ENCODE results near the gene ASAP2. TPM values are rescaled to one million over a fixed set of nuclear protein-coding genes. Genes with fewer than 3 reads are reported as not detected.
A peak's percentile ranks its signal among the peaks of the same experiment; 100 is the strongest.

The ASAP2 gene
- total RNA-seq, 1 donor from 2014 or later: 45.6 TPM

DNA sequence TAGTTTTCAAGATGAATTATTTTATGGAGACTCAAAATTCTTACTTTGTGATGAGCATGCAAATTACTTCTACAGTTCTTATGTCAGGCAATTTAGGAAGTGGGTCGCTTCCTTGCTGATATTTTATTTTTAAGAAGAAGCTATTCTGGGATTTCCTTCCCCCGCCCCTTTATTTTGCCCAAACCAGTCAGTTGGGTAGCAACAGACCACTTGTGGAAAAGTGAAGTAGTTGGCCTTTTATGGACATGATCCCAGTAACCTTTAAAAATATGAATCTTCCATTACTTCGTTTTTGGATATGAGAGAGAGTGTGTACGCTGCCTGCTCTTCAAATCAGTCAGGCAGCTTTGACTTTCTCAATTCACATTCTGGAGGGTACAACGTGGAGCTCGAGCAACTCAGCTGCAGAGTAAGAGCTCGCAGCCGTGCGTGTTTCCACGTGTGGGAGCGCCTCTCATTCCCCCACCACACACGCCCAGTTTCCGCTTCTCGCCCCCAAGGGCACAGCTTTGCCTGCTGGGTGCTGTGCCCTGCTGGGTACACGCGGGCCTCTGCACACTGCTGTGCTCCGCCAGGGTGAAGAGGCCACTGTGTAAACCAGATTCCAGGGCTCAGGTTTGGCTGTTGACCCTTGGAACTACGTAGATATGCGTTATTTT lies 124.1 kb downstream of the ASAP2 start:
- no peak for TF ChIP-seq CTCF (conservative IDR thresholded peaks at IDR 0.05)
- Mint-ChIP-seq H3K4me1 (ENCODE audit: unreplicated experiment) (peaks cover 44% of the 10 kb centered on the region), H3K9me3 (no peaks in the 10 kb centered on the region), H3K27me3 (no peaks in the 10 kb centered on the region), H3K36me3 (peaks cover 34% of the 10 kb centered on the region), H3K27ac (no peak overlapping the region), H3K4me3 (no peak overlapping the region)
- no peak for DNase-seq (ENCODE audit: extremely low spot score, unreplicated experiment)

DNA sequence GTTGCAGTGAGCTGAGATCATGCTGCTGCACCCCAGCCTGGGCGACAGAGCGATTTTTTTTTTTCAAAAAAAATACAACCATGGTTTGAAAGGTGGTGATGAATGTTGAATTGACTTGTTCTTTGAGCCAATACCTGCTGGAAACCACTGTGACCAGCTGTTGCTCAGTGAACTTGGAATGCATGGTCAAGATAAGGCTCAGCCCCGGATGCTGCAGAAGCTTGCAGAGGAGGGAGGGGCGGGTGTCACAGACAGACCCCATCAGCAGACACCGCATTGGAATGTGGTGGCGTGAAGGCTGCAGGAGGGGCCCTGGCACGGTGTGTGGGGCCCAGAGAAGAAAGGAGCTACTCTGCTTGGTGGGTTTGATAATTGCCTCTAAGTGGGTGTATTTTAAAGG lies 125.1 kb downstream of the ASAP2 start:
- H3K36me3 Mint-ChIP-seq: peaks cover 33% of the 10 kb centered on the region
- H3K27ac Mint-ChIP-seq: peak overlapping the region; percentile 91
- no peaks in the 10 kb centered on the region for H3K9me3 Mint-ChIP-seq
- no peak for TF ChIP-seq CTCF (conservative IDR thresholded peaks at IDR 0.05)
- H3K4me1 Mint-ChIP-seq (ENCODE audit: unreplicated experiment): peaks cover 51% of the 10 kb centered on the region
- no peak for DNase-seq (ENCODE audit: extremely low spot score, unreplicated experiment)
- no peaks in the 10 kb centered on the region for H3K27me3 Mint-ChIP-seq
- no peak overlapping the region for H3K4me3 Mint-ChIP-seq

DNA sequence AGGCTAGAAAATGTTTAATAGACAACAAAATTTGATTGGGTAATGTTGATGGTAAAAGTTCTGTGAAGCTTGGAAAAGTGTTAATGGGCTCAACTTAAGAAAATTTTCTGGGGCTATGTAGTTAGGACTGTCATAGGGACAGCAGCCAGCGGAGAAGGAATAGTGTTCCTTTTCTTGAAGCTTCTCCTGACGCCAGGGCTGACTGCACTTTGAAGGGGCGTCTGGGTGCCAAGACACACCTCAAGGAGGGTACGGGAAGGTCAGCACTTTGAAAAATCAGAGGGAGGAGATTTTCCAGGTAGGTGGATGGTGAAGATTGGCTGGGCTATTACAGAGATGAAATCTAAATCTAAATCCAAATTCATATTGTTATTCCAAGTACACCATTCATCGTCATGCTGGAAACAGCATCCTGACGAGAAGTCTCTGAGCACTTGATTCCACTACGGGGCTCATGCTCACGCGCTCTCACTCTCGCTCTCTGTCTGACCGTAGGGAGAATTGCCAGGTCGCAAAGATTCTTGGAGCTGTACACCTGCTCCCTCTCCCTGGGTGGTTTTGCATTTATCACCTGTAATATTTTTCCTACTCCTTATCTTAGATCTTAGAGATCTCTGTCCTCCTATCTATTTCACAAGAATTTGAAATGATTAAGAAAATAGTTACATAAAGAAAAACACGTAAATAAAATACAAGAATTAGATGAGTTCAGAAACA lies 125.7 kb downstream of the ASAP2 start:
- Mint-ChIP-seq H3K4me1 (ENCODE audit: unreplicated experiment) (peaks cover 57% of the 10 kb centered on the region), H3K9me3 (no peaks in the 10 kb centered on the region), H3K27ac (peak overlapping the region; percentile 91), H3K4me3 (no peak overlapping the region), H3K36me3 (peaks cover 33% of the 10 kb centered on the region), H3K27me3 (no peaks in the 10 kb centered on the region)
- TF ChIP-seq CTCF (conservative IDR thresholded peaks at IDR 0.05): no peak
- no peak for DNase-seq (ENCODE audit: extremely low spot score, unreplicated experiment)

GRCh38 chr2:9332853-9333245 lies 126.2 kb downstream of the ASAP2 start:
- Mint-ChIP-seq H3K9me3 (no peaks in the 10 kb centered on the region), H3K27ac (peak overlapping the region; percentile 91), H3K4me1 (ENCODE audit: unreplicated experiment) (peaks cover 59% of the 10 kb centered on the region), H3K4me3 (no peak overlapping the region), H3K27me3 (no peaks in the 10 kb centered on the region), H3K36me3 (peaks cover 30% of the 10 kb centered on the region)
- no peak for TF ChIP-seq CTCF (conservative IDR thresholded peaks at IDR 0.05)
- DNase-seq (ENCODE audit: extremely low spot score, unreplicated experiment): no peak

- peak overlapping the region; percentile 57 for H3K4me3 Mint-ChIP-seq
- peak overlapping the region; percentile 91 for H3K27ac Mint-ChIP-seq
- peak; percentile 72 for TF ChIP-seq CTCF (conservative IDR thresholded peaks at IDR 0.05)
- H3K9me3 Mint-ChIP-seq: no peaks in the 10 kb centered on the region
- H3K36me3 Mint-ChIP-seq: peaks cover 33% of the 10 kb centered on the region
- H3K4me1 Mint-ChIP-seq (ENCODE audit: unreplicated experiment): peaks cover 60% of the 10 kb centered on the region
- peak; percentile 72 for DNase-seq (ENCODE audit: extremely low spot score, unreplicated experiment)
- H3K27me3 Mint-ChIP-seq: no peaks in the 10 kb centered on the region
These were observed 127.1 kb downstream of the ASAP2 start for GRCh38 chr2:9333591-9334171.

All from type B pancreatic cell (in vitro differentiated cells).